Coronary artery (tissue), 2 donors: ENCODE measurements around the gene SULT2B1.

Experiments used
- DNase-seq: peaks from one replicate; pipeline ENCODE4 v3.0.0-alpha.2; 2017; ENCODE audit warnings: low spot score
- H3K27ac ChIP-seq, 2 donors: fragments of 200-600 bp; sonication (generic); one replicate each; pipeline ENCODE4 v1.5.1; 2016 to 2019
- H3K4me3 ChIP-seq: fragments of 200-600 bp; sonication (generic); 2 replicates; pipeline ENCODE4 v1.5.1; 2016; ENCODE audit warnings: mild to moderate bottlenecking, moderate library complexity
- CTCF ChIP-seq: fragments of 200-600 bp; sonication (generic); IDR thresholded peaks from one replicate; pipeline ENCODE4 v1.5.1; 2019; ENCODE audit warnings: antibody characterized with exemption

Gene SULT2B1

GRCh38 chr19:48603001-48603400, 51.0 kb downstream of the SULT2B1 start:
- no peak for TF ChIP-seq CTCF
- DNase-seq: no peak
- no peak overlapping the region for H3K4me3 ChIP-seq
- H3K27ac ChIP-seq: no peak overlapping the region

GRCh38 chr19:48603449-48603848, 51.5 kb downstream of the SULT2B1 start:
- no peak for TF ChIP-seq CTCF
- Histone ChIP-seq H3K27ac (no peak overlapping the region), H3K4me3 (no peak overlapping the region)
- DNase-seq: no peak

GRCh38 chr19:48603850-48604249, 51.9 kb downstream of the SULT2B1 start:
- no peak for DNase-seq
- TF ChIP-seq CTCF: no peak

GRCh38 chr19:48606463-48607358, 54.7 kb downstream of the SULT2B1 start, which contains the start of gene SPACA4:
Gene SPACA4, plus strand, starts transcription at chr19:48606742. Its CDS starts 237 bp downstream, at chr19:48606979.
- DNase-seq: peak; percentile 65
- no peak within 1 kb of the TSS for H3K27ac ChIP-seq
- H3K4me3 ChIP-seq: no peak within 1 kb of the TSS
- TF ChIP-seq CTCF: no peak

More at GRCh38 chr19:48603850-48604249, 51.9 kb downstream of the SULT2B1 start:
- Histone ChIP-seq H3K27ac (no peak overlapping the region), H3K4me3 (no peak overlapping the region)

GRCh38 chr19:48607359-48607755, 55.4 kb downstream of the SULT2B1 start:
- H3K27ac ChIP-seq: no peak overlapping the region
- no peak overlapping the region for H3K4me3 ChIP-seq
- TF ChIP-seq CTCF: no peak
- no peak for DNase-seq

GRCh38 chr19:48608798-48609263, 56.9 kb downstream of the SULT2B1 start:
- no peak overlapping the region for H3K4me3 ChIP-seq
- H3K27ac ChIP-seq: no peak overlapping the region
- no peak for TF ChIP-seq CTCF
- no peak for DNase-seq

GRCh38 chr19:48609571-48610108, 57.7 kb downstream of the SULT2B1 start:
- Histone ChIP-seq H3K27ac (no peak overlapping the region), H3K4me3 (no peak overlapping the region)
- no peak for TF ChIP-seq CTCF
- DNase-seq: no peak
